IPS-NIHi7 (cell line): ENCODE data around the gene DAG1.

ENCODE experiments used
- DNase-seq: peaks from one replicate; pipeline ENCODE4 v3.0.0; 2012; ENCODE audit warnings: mixed read lengths; ENCODE audit errors: extremely low spot score

Gene DAG1

GRCh38 chr3:49554633-49555265 lies 84.7 kb downstream of the DAG1 start:
- peak; percentile 84 for DNase-seq

DNA sequence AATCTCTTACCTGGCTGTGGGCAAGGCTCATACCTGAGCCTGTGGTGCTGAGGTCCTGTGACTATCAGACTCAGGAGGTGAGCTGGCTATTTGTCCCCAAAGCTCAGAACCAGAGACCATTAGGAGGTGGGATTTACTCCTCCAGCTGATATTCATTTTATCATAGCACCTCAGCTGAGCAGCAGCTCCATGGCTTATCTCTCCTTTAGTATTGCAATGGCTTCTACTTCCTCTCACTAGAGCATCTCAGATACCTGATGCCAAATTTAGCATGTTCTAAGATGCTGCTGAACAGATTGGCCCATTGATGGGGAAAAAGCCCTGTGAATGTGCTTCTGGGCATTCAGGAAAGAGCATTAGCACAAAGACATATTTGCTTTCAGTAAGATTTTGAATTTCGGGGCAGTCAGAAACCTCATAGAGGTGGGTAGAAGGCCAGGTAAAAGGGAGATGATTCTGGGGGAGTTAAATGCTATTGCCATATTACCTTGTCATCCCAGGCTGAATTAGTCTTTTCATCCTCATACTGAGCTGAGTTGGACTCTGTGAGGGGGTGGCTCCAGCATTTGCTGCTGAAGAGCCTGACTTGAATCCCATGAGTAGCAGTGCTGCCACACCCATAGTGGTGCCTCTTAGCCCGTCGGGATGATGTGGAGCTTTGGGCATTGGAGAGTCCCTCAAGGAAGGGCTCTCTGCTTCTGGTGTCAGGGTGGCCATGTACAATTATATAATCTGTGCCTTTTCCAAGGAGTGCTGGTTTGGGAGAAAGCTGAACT lies 86.6 kb downstream of the DAG1 start:
- no peak for DNase-seq

DNA sequence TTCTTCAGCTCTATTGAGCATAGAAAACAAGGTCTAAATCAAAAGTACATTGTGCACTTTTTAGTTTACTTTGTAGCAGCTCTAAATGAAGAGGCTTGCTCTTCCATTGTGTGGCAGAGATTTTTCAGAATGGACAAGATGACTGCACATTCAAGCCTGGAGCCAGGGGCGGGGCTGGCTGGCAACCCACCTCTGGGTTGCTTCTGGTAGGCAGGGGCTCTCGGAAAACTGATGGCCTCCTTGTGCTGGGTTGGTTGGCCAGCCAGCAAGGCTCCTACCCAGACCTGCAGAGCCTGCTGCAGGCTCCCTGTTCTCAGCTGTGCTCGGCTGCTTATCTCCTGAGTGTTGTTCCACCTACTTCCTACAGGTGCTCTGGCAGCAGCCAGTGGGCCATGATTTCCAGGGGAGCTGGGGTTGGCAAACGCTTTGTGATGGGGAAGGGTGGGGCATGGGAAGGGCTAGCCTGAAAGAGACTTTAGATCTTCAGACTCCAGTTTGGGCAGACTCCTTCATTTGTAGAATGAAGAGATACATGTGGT lies 93.0 kb downstream of the DAG1 start:
- peak; percentile 66 for DNase-seq

GRCh38 chr3:49563766-49564165 lies 93.7 kb downstream of the DAG1 start:
- DNase-seq = no peak

GRCh38 chr3:49566312-49566711 lies 96.2 kb downstream of the DAG1 start:
- DNase-seq = peak; percentile 35

DNA sequence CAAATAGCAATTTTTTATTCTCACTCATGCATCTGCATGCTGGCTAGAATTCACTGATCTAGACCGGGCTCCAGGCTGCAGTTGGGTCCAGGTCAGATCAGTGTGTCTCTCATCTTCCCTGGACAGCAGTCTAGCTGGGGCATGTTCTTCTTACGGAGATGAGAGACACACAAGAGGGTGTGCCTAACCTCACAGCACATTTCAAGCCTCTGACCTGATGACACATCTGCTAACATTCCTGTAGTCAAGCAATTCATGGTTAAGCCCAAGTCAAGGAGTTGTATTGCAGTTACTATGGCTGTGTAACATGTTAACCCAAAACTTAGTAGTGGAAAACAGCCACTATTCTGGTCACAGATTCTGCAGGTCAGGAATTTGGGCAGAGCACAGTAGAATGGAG lies 97.3 kb downstream of the DAG1 start:
- no peak for DNase-seq

- DNase-seq = no peak
Measured at GRCh38 chr3:49568965-49569364, 98.9 kb downstream of the DAG1 start.

GRCh38 chr3:49570028-49570654 lies 100.1 kb downstream of the DAG1 start:
- DNase-seq = no peak

DNA sequence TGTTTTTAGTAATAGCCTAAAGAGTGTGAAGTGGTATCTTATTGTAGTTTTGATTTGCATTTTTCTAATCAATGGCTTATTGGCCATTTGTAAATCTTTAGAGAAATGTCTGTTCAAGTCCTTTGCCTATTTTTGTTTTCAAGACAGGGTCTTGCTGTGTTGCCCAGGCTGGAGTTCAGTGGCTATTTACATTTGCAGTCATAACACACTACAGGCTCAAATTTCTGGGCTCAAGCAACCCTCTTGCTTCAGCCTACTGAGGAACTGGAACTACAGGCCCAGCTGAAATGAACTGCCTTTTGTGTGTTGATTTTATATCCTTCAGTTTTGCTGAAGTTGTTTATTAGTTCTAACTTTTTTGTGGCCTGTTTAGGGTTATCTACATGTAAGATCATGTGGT lies 112.1 kb downstream of the DAG1 start:
- DNase-seq = no peak
